ENCODE data around the gene FGD3. TPM values are rescaled to one million over a fixed set of nuclear protein-coding genes. Genes with fewer than 3 reads are reported as not detected.

The FGD3 gene
- total RNA-seq, 4 donors from 2014 or later = 1.7 to 4.2 (median 3.3) TPM

- peaks cover 0 to 18% (median 0%) of the 10 kb centered on the region in 3 donors for H3K4me1 ChIP-seq
- no peaks in the 10 kb centered on the region for H3K36me3 ChIP-seq
- no peak for ATAC-seq
- H3K27ac ChIP-seq = no peak overlapping the region
- H3K4me3 ChIP-seq = no peak overlapping the region
- no peaks in the 10 kb centered on the region for H3K9me3 ChIP-seq
- no peaks in the 10 kb centered on the region for H3K27me3 ChIP-seq
- TF ChIP-seq POLR2A (IDR thresholded peaks at IDR 0.05) = no peak
- 86 to 93% methylated on average over 1 to 5 of the region's 7 CpGs for WGBS, 2 donors (ENCODE audit: low coverage in 1 of 2)
Observed at GRCh38 chr9:92973700-92974099, 26.4 kb downstream of the FGD3 start.

- Histone ChIP-seq H3K36me3 (no peaks in the 10 kb centered on the region), H3K27me3 (no peaks in the 10 kb centered on the region), H3K9me3 (no peaks in the 10 kb centered on the region), H3K4me1 (peaks cover 0 to 23% (median 0%) of the 10 kb centered on the region in 3 donors), H3K4me3 (no peak overlapping the region), H3K27ac (no peak overlapping the region)
- no peak for TF ChIP-seq POLR2AphosphoS5 (IDR thresholded peaks at IDR 0.05)
- TF ChIP-seq CTCF (IDR thresholded peaks at IDR 0.05) = no peak
- no peak for TF ChIP-seq EP300 (IDR thresholded peaks at IDR 0.05)
- TF ChIP-seq POLR2A (IDR thresholded peaks at IDR 0.05) = no peak
- WGBS, 2 donors (ENCODE audit: low coverage in 1 of 2) = 33 to 86% methylated on average over 1 to 5 of the region's 10 CpGs
- ATAC-seq = no peak
Observed at GRCh38 chr9:92974161-92974661, 26.9 kb downstream of the FGD3 start.

GRCh38 chr9:92974761-92975755, 27.7 kb downstream of the FGD3 start:
- no peak for TF ChIP-seq POLR2A (IDR thresholded peaks at IDR 0.05)
- TF ChIP-seq CTCF (IDR thresholded peaks at IDR 0.05) = no peak
- TF ChIP-seq EP300 (IDR thresholded peaks at IDR 0.05) = no peak
- TF ChIP-seq POLR2AphosphoS5 (IDR thresholded peaks at IDR 0.05) = no peak
- H3K27ac ChIP-seq = no peak overlapping the region
- no peaks in the 10 kb centered on the region for H3K36me3 ChIP-seq
- no peaks in the 10 kb centered on the region for H3K9me3 ChIP-seq
- ATAC-seq = no peak
- no peaks in the 10 kb centered on the region for H3K27me3 ChIP-seq
- H3K4me1 ChIP-seq = peaks cover 0 to 21% (median 0%) of the 10 kb centered on the region in 3 donors
- WGBS, 2 donors (ENCODE audit: low coverage in 1 of 2) = 95 to 100% methylated on average over 2 to 5 of the region's 22 CpGs
- no peak overlapping the region for H3K4me3 ChIP-seq

- H3K4me3 ChIP-seq = no peak overlapping the region
- H3K27me3 ChIP-seq = no peaks in the 10 kb centered on the region
- no peaks in the 10 kb centered on the region for H3K9me3 ChIP-seq
- peaks cover 0 to 14% (median 0%) of the 10 kb centered on the region in 3 donors for H3K4me1 ChIP-seq
- WGBS, 2 donors (ENCODE audit: low coverage in 1 of 2) = no CpG with 5 or more reads among the region's 16 CpGs
- no peak for ATAC-seq
- no peaks in the 10 kb centered on the region for H3K36me3 ChIP-seq
- TF ChIP-seq POLR2AphosphoS5 (IDR thresholded peaks at IDR 0.05) (no peak), CTCF (IDR thresholded peaks at IDR 0.05) (no peak), EP300 (IDR thresholded peaks at IDR 0.05) (no peak), POLR2A (IDR thresholded peaks at IDR 0.05) (no peak)
- no peak overlapping the region for H3K27ac ChIP-seq
Observed at GRCh38 chr9:92976431-92976830, 29.1 kb downstream of the FGD3 start.

- Histone ChIP-seq H3K27ac (no peak overlapping the region), H3K9me3 (no peaks in the 10 kb centered on the region), H3K27me3 (no peaks in the 10 kb centered on the region), H3K4me1 (peaks cover 0 to 14% (median 0%) of the 10 kb centered on the region in 3 donors), H3K36me3 (no peaks in the 10 kb centered on the region), H3K4me3 (no peak overlapping the region)
- TF ChIP-seq POLR2A (IDR thresholded peaks at IDR 0.05) (no peak), EP300 (IDR thresholded peaks at IDR 0.05) (no peak)
- WGBS, 2 donors (ENCODE audit: low coverage in 1 of 2) = 100% methylated on average over 1 of the region's 12 CpGs; no CpG with 5 or more reads in 1 of the 2 donors
- no peak for ATAC-seq
Observed at GRCh38 chr9:92977279-92977678, 30.0 kb downstream of the FGD3 start.
